GM18951 (cell line): ENCODE results near the gene PPP1R12A.

Source experiments
- POLR2A ChIP-seq: IDR thresholded peaks from 4 replicates; pipeline ENCODE4 v1.6.1; 2011; ENCODE audit warnings: mild to moderate bottlenecking; ENCODE audit not compliant: insufficient read length, insufficient read depth; ENCODE audit errors: extremely low read depth
- in situ Hi-C: fragments of 300-500 bp; cut with MboI; formaldehyde crosslinking; loops from one replicate; pipeline ENCODE4 v1.12.0; 2022; ENCODE audit warnings: low sequenced_read_pairs, mixed read lengths, inconsistent platforms; ENCODE audit not compliant: unreplicated experiment

Gene PPP1R12A

GRCh38 chr12:79859646-79860045, 75.3 kb downstream of the PPP1R12A start:
- TF ChIP-seq POLR2A = no peak
- in situ Hi-C loops = no loop called here

DNA sequence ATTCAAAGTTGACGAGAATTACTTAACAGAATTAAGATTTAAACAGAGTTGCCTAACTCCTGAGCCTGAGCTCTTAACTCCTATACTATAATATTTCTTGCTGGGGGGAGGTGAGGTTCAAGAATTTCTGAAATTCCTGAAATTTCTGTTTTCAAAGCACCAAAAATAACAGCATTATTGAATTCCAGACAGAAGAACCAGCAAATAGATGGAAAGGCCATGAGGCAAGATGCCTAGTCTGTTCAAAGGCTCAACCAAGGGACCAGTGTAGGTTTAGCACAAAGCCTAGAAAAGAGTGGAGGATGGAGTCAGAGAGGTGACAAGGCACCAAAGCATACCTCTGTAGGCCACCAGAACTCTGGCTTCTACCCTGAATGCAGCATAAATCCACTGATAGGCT, 76.4 kb downstream of the PPP1R12A start:
- in situ Hi-C loops = no loop called here
- TF ChIP-seq POLR2A = no peak

DNA sequence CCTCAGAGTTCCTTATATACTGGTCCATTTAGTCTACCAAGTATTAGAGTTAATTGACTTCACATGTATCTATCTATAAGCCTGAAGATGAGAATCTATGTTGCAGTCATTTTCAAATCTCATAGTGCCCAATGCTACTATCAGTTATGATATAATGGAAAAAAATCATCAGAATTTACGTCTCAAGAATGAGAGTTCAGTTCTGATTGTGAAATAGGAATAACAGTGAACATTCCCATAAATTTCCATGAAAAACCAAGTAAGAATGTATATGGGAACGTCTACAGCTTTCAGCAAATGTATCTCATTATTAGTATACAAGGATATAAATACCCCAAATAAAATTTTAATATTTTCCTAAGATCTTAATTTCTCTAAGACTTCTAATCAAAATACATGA, 77.2 kb downstream of the PPP1R12A start:
- TF ChIP-seq POLR2A = no peak

DNA sequence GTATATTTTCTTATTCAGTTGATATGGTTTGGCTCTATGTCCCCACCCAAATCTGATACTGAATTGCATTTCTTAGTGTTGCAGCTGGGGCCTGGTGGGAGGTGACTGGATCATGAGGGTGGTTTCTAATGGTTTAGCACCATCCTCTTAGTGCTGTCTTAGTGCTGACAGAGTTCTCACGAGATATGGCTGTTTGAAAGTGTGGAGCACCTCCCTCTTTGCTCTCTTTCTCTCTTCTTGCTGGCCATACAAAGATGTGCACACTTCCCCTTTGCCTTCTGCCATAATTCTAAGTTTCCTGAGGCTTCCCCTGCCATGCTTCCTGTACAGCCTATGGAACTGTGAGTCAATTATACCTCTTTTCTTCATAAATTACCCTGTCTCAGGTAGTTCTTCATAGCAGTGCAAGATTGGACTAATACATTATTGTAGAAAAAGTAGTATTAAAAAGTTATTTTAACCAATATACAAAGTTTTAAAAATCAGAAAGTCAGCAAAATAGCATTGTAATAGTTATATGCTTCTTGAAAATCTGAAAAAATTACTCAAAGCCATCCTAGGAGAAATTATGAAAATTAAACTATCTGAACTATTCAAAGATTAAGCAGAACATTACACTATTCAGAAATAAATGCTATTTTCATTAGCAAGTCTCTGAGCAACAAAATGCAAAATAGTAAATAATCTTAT, 84.1 kb downstream of the PPP1R12A start:
- no peak for TF ChIP-seq POLR2A
- in situ Hi-C loops = no loop called here

More for the DNA sequence above, 77.2 kb downstream of the PPP1R12A start:
- in situ Hi-C loops = no loop called here

DNA sequence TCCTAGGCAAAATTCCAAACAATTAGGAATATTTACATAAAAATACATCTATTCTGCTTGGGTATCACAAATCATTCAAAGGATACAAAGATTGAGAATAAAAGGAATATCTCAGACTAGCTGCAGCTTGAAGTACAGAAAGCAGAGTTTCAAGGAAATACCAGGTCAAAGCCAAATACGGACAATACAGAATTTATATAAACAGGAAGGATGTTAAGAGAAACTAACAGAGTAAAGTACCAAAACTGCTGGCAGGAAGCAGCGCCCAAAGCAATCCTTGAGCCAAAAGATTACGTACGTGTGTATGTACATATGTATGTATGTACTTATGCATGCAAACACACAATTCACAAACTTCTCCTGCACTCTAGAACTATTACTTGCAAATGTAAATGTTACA, 86.6 kb downstream of the PPP1R12A start:
- in situ Hi-C loops = no loop called here
- no peak for TF ChIP-seq POLR2A

DNA sequence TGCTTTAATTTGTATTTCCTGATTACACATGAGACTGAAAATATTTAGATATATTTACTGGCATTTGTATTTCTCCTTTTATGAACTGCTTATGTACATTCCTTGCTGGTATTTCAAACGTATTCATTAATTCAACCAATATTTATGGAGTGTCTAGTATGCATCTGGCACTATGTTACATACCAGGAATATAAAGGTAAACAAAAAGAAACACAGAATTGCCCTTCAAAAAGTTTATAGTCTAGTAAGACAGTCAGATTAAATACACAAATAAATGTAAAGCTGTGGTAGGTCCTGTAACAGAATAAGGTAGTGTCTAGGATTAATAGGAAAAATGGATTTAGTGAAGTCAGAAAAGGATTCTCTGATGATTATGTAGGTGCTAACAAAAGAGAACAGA, 87.5 kb downstream of the PPP1R12A start:
- in situ Hi-C loops = no loop called here
- no peak for TF ChIP-seq POLR2A

- in situ Hi-C loops = no loop called here
- no peak for TF ChIP-seq POLR2A
These were observed 90.2 kb downstream of the PPP1R12A start for GRCh38 chr12:79844693-79845092.

DNA sequence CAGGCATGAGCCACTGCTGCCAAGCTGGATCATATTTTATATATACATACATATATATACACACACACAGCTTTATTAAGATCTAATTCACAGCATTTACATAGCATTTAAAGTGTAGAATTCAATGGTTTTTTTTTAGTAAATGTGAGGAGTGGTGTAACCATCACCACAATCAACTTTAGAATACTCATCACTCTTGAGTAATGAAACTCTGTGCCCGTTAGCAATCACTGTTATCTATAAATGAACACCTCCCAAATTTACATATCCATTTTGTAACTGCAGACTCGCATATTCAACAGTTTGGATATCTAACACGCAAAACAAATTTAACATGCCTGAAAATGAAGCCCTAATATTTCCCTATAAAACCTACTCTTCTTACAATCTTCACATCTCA, 90.9 kb downstream of the PPP1R12A start:
- in situ Hi-C loops = no loop called here
- TF ChIP-seq POLR2A = no peak

- no peak for TF ChIP-seq POLR2A
- in situ Hi-C loops = no loop called here
These were observed 92.3 kb downstream of the PPP1R12A start for GRCh38 chr12:79842630-79843029.

GRCh38 chr12:79841878-79842265, 93.0 kb downstream of the PPP1R12A start:
- no peak for TF ChIP-seq POLR2A
- in situ Hi-C loops = no loop called here

- in situ Hi-C loops = no loop called here
- no peak for TF ChIP-seq POLR2A
These were observed 93.5 kb downstream of the PPP1R12A start for GRCh38 chr12:79841248-79841877.

DNA sequence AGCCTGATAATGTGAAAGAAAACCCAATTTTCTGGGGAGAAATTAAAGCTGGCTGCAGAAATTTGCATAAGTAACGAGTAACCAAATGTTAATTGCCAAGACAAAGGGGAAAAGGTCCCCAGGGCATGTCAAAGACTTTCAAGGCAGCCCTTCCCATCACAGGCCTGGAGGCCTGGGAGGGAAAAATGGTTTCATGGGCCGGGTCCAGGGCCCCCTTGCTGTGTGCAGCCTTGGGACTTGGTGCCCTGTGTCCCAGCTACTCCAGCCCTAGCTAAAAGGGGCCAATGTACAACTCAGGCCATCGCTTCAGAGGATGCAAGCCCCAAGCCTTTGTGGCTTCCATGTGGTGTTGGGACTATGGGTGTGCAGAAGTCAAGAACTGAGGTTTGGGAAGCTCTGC, 96.5 kb downstream of the PPP1R12A start:
- in situ Hi-C loops = no loop called here
- no peak for TF ChIP-seq POLR2A

GRCh38 chr12:79837575-79837974, 97.3 kb downstream of the PPP1R12A start:
- in situ Hi-C loops = no loop called here
- no peak for TF ChIP-seq POLR2A

- in situ Hi-C loops = no loop called here
- no peak for TF ChIP-seq POLR2A
These were observed 99.5 kb downstream of the PPP1R12A start for GRCh38 chr12:79835377-79835843.

DNA sequence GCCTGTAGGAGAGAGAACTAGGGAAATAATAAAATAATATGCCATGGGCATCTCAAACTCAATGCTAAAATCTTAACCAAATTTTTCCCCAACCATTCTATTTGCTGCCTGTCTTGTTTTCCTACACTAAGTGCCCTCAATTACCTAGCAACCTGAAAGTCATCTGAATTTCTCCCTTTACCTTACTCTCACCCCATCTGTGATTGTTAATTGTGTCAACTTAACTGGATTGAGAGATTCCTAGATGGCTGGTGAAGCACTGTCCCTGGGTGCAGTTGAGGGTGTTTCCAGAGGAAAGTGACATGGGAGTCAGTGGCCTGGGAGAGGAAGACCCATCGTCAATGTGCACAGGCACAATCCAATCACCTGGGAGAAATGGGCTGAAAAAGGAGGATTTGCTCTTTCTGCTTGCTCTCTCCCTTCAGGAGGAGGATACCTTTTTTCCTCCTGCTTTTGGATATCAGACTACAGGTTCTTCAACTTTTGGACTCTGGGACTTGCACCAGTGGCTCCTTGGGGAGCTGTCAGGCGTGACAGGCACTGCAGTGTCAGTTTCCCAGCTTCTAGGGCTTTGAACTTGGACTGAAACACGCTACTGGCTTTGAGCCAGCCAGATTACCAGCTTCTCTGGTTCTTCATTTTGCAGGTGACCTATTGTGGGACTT, 100.1 kb downstream of the PPP1R12A start:
- no peak for TF ChIP-seq POLR2A
- in situ Hi-C loops = no loop called here
